Measurements from ENCODE around the gene FLT1. TPM values are rescaled to one million over a fixed set of nuclear protein-coding genes. Genes with fewer than 3 reads are reported as not detected.

The FLT1 gene
- total and polyA plus RNA-seq, 11 donors = 13.1 to 73.2 (median 41.1) TPM

- 94 to 95% (median 94%) methylated on average over 2 of the region's 2 CpGs for WGBS, 4 donors
- TF ChIP-seq CTCF (IDR thresholded peaks at IDR 0.05) (no peak), POLR2A (IDR thresholded peaks at IDR 0.05) (no peak)
- no peak for DNase-seq
- H3K4me3 ChIP-seq = no peak overlapping the region
- H3K9me3 ChIP-seq = no peaks in the 10 kb centered on the region
- peaks cover 0 to 99% (median 71%) of the 10 kb centered on the region in 9 donors for H3K36me3 ChIP-seq
- H3K27me3 ChIP-seq = no peaks in the 10 kb centered on the region
- peaks cover 0 to 11% (median 0%) of the 10 kb centered on the region in 12 donors for H3K4me1 ChIP-seq
- no peak for ATAC-seq
- intact Hi-C loops (cut with DNase I) = no loop called here
- H3K27ac ChIP-seq = no peak overlapping the region
These were observed 223.7 kb downstream of the FLT1 start for GRCh38 chr13:28271056-28271840.

DNA sequence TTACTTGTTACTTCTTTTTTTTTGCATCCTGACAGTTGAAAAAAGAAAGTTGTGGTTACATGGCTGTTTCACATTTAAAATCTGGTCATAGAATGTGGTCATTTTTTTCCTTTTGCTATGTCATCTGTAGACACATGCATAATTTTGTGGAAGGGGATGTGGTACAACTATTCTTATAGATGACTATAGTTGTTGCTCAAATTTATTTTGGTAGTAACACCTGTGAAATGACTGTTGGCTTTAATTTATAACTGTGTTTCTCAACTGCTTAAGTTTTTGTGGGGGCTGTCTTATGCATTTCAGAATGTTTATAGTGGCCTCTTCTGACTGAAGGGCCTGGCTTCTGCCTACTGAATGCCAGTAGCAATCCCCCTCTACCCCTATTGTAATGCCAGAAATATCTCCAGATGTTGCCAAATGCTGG, 226.1 kb downstream of the FLT1 start:
- Histone ChIP-seq H3K27ac (no peak overlapping the region), H3K9me3 (no peaks in the 10 kb centered on the region), H3K4me3 (no peak overlapping the region), H3K4me1 (peaks cover 0 to 11% (median 0%) of the 10 kb centered on the region in 12 donors), H3K27me3 (no peaks in the 10 kb centered on the region), H3K36me3 (peaks cover 0 to 90% (median 71%) of the 10 kb centered on the region in 9 donors)
- ATAC-seq (no peak), DNase-seq (no peak)
- no peak for TF ChIP-seq CTCF (IDR thresholded peaks at IDR 0.05)
- TF ChIP-seq POLR2A (IDR thresholded peaks at IDR 0.05) = no peak
- intact Hi-C loops (cut with DNase I) = no loop called here

DNA sequence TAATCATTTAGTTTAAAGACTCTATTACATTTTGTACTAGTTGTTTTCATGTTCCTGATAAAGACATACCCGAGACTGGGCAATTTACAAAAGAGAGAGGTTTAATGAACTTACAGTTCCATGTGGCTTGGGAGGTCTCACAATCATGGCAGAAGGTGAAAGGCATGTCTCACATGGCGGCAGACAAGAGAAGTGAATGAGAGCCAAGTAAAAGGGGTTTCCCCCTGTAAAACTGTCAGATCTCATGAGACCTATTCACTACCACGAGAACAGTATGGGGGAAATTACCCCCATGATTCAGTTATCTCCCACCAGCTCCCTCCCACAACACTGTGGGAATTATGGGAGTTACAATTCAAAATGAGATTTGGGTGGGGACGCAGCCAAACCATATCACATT, 227.4 kb downstream of the FLT1 start:
- no peaks in the 10 kb centered on the region for H3K27me3 ChIP-seq
- ATAC-seq (no peak), DNase-seq (no peak)
- TF ChIP-seq POLR2A (IDR thresholded peaks at IDR 0.05) (no peak), CTCF (IDR thresholded peaks at IDR 0.05) (no peak)
- H3K4me1 ChIP-seq = peaks cover 0 to 11% (median 0%) of the 10 kb centered on the region in 12 donors
- H3K27ac ChIP-seq = no peak overlapping the region
- no peak overlapping the region for H3K4me3 ChIP-seq
- no peaks in the 10 kb centered on the region for H3K9me3 ChIP-seq
- H3K36me3 ChIP-seq = peaks cover 0 to 90% (median 71%) of the 10 kb centered on the region in 9 donors
- intact Hi-C loops (cut with DNase I) = no loop called here
- WGBS, 4 donors = 88 to 93% (median 91%) methylated on average over 4 of the region's 4 CpGs

DNA sequence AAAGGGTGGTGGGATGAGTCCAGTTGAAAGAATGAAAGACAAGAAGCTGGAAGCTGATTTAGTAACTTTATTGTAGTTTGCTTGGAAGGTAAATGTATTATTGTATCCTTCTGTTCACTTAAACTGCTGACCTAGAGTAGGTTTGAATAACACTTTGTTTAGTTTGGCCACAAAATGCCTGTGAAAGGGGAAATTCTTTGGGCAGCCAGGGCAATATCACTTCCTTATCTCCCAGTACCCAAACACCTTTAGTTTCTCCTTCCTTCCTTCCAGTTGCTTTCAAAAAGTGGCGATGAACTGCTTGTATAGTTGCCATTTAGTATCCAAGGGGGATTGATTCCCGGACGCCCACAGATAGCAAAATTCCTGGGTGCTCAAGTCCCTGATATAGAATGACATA, 236.5 kb downstream of the FLT1 start:
- ATAC-seq (no peak), DNase-seq (no peak)
- H3K4me1 ChIP-seq = no peaks in the 10 kb centered on the region
- no peak overlapping the region for H3K4me3 ChIP-seq
- H3K27ac ChIP-seq = no peak overlapping the region
- no peaks in the 10 kb centered on the region for H3K27me3 ChIP-seq
- WGBS, 4 donors = 78 to 82% (median 79%) methylated on average over 3 of the region's 3 CpGs
- H3K9me3 ChIP-seq = no peaks in the 10 kb centered on the region
- TF ChIP-seq CTCF (IDR thresholded peaks at IDR 0.05) (no peak), POLR2A (IDR thresholded peaks at IDR 0.05) (no peak)
- intact Hi-C loops (cut with DNase I) = loop anchor here in 1 of 10 donors (10.0 kb wide), 1 partner anchor 114 kb away; no protein-coding TSS in a partner anchor
- H3K36me3 ChIP-seq = peaks cover 0 to 74% (median 60%) of the 10 kb centered on the region in 9 donors

Data from heart left ventricle (tissue), 16 donors.